Astrocyte of the cerebellum (primary cell): ENCODE measurements around the gene GATA5.

Experiments used
- DNase-seq: peaks from one replicate; pipeline ENCODE4 v3.0.0-alpha.2; 2011; ENCODE audit warnings: low read depth
- H3K4me3 ChIP-seq: 2 replicates; pipeline ENCODE4 v1.5.1; 2011; ENCODE audit warnings: mild to moderate bottlenecking, low read depth, low read length, moderate library complexity
- in situ Hi-C: cut with HindIII; loops from 2 replicates; pipeline ENCODE4 v1.10.0; 2017; ENCODE audit warnings: low sequenced_read_pairs
- TF ChIP-seq, protein P1 (sequence below): IDR thresholded peaks from 2 replicates; pipeline ENCODE4 v1.5.1; 2012; ENCODE audit warnings: low read length, low read depth, moderate library complexity, mild to moderate bottlenecking; ENCODE audit errors: missing control alignments

The GATA5 gene

GRCh38 chr20:62513991-62514390 is 38.2 kb upstream of the GATA5 start:
- H3K4me3 ChIP-seq, result no peak overlapping the region
- in situ Hi-C loops, result no loop called here
- TF ChIP-seq, protein P1, sequence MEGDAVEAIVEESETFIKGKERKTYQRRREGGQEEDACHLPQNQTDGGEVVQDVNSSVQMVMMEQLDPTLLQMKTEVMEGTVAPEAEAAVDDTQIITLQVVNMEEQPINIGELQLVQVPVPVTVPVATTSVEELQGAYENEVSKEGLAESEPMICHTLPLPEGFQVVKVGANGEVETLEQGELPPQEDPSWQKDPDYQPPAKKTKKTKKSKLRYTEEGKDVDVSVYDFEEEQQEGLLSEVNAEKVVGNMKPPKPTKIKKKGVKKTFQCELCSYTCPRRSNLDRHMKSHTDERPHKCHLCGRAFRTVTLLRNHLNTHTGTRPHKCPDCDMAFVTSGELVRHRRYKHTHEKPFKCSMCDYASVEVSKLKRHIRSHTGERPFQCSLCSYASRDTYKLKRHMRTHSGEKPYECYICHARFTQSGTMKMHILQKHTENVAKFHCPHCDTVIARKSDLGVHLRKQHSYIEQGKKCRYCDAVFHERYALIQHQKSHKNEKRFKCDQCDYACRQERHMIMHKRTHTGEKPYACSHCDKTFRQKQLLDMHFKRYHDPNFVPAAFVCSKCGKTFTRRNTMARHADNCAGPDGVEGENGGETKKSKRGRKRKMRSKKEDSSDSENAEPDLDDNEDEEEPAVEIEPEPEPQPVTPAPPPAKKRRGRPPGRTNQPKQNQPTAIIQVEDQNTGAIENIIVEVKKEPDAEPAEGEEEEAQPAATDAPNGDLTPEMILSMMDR, result no peak
- DNase-seq, result no peak

GRCh38 chr20:62511915-62512610 is 36.3 kb upstream of the GATA5 start:
- in situ Hi-C loops, result no loop called here
- TF ChIP-seq, protein P1, result no peak
- DNase-seq, result no peak
- H3K4me3 ChIP-seq, result no peak overlapping the region

- TF ChIP-seq, protein P1, result no peak
- no peak overlapping the region for H3K4me3 ChIP-seq
- in situ Hi-C loops, result no loop called here
- DNase-seq, result no peak
Observed at GRCh38 chr20:62511300-62511914, 35.6 kb upstream of the GATA5 start.

- DNase-seq, result no peak
- H3K4me3 ChIP-seq, result no peak overlapping the region
- TF ChIP-seq, protein P1, result no peak
- in situ Hi-C loops, result no loop called here
Observed at GRCh38 chr20:62508641-62509051, 32.9 kb upstream of the GATA5 start.

GRCh38 chr20:62507991-62508640 is 32.3 kb upstream of the GATA5 start:
- TF ChIP-seq, protein P1, result no peak
- DNase-seq, result no peak
- H3K4me3 ChIP-seq, result no peak overlapping the region
- in situ Hi-C loops, result no loop called here

GRCh38 chr20:62507323-62507722 is 31.5 kb upstream of the GATA5 start:
- TF ChIP-seq, protein P1, result no peak
- H3K4me3 ChIP-seq, result no peak overlapping the region
- no peak for DNase-seq
- in situ Hi-C loops, result no loop called here
